Ovary (tissue), 9 donors: Measurements from ENCODE around the gene CCDC12. TPM values are rescaled to one million over a fixed set of nuclear protein-coding genes. Genes with fewer than 3 reads are reported as not detected.

Experiments
- DNase-seq, 5 donors: peaks; one replicate each; pipeline ENCODE4 v3.0.0-alpha.2; 2019 to 2020
- H3K27ac ChIP-seq, 2 donors: fragments of 200-600 bp; one replicate each; pipeline versions ENCODE4 v1.5.1 to v1.8.0; 2019 to 2022
- H3K27me3 ChIP-seq: fragments of 200-600 bp; one replicate; pipeline ENCODE4 v1.8.0; 2022
- H3K36me3 ChIP-seq: fragments of 200-600 bp; sonication (generic); one replicate; pipeline ENCODE4 v1.5.1; 2019
- H3K4me1 ChIP-seq: one replicate; pipeline ENCODE4 v1.8.1; 2013; ENCODE audit warnings: mild to moderate bottlenecking, moderate library complexity; ENCODE audit not compliant: insufficient read depth
- H3K4me3 ChIP-seq: fragments of 200-600 bp; sonication (generic); one replicate; pipeline ENCODE4 v1.5.1; 2017
- H3K9me3 ChIP-seq, 2 donors: fragments of 200-600 bp in 1 of 2; sonication (generic) in 1 of 2; one replicate each; pipeline versions ENCODE4 v1.5.1 to v1.8.1; 2013 to 2019; ENCODE audit warnings: mild to moderate bottlenecking in 1 of 2, moderate library complexity in 1 of 2
- CTCF ChIP-seq, 3 donors: fragments of 450-650 bp in 2 of 3; fragments of 200-600 bp in 1 of 3; IDR thresholded peaks; one replicate each; pipeline versions ENCODE4 v1.5.1 to v1.8.0; 2016 to 2022; ENCODE audit warnings: antibody characterized with exemption in 3 of 3, mild to moderate bottlenecking in 1 of 3
- EP300 ChIP-seq: sonication (generic); formaldehyde crosslinking; IDR thresholded peaks from one replicate; pipeline ENCODE4 v1.6.1; 2017; ENCODE audit warnings: antibody characterized with exemption
- POLR2A ChIP-seq: fragments of 450-650 bp; IDR thresholded peaks from one replicate; pipeline ENCODE4 v1.6.1; 2017; ENCODE audit warnings: antibody characterized with exemption, mild to moderate bottlenecking, moderate library complexity
- WGBS, 3 donors: extraction: QIAGEN DNeasy Blood & Tissue Kit in 1 of 3; methylation state at CpG; one replicate each; pipeline versions ENCODE4 v1.1.5 to v1.1.7; 2013 to 2017; 5-methylcytosine and 5-hydroxymethylcytosine counted together
- intact Hi-C, 4 donors: fragments of 100-400 bp; cut with DNase I; formaldehyde crosslinking; loops; one replicate each; pipeline versions ENCODE4 v1.11.0 to v1.15.1; 2022 to 2023
- polyA plus RNA-seq, 2 donors: library from polyadenylated mRNA; stranded (reverse); fragments of 200-250 nt in 1 of 2; fragments of 350-450 nt in 1 of 2; fragmentation: Illumina TruSeq in 1 of 2; extraction: RNeasy Lipid Tissue Mini Kit (QIAGEN cat#74804) in 1 of 2; gene quantifications; one replicate each; pipeline ENCODE4 v1.2.3, GENCODE V29; 2013 to 2014
- total RNA-seq, 7 donors: library from RNA; depleted of rRNA in 2 of 7; stranded (reverse); fragments of >200 nt in 2 of 7; fragmentation: NEBNext Ultra II Directional in 3 of 7; extraction: Animal tissue kit (Norgen Biotek cat#: 25700) in 3 of 7; gene quantifications; one replicate each; pipeline versions ENCODE4 v1.1.0 to v1.2.4, GENCODE V29; 2016 to 2023
- donor health status: DM: no; HTN: no; CAD: no; lungs with moderate emphysema.
- donor health status: DM: no; HTN: no; CAD: no.
- donor health status: Bipolar disorder and iron deficiency.
- donor health status: DM: yes; HTN: yes; CAD: no.
- donor health status: DM: no; HTN: no; CAD: no.
- donor health status: DM: yes; HTN: yes; CAD: no.

Gene CCDC12
- total and polyA plus RNA-seq, 9 donors = 32.2 to 66.7 (median 42.3) TPM

- DNase-seq = peak in 1 of 5 donors; percentile 31
Measured at GRCh38 chr3:46901591-46902187, 74.9 kb downstream of the CCDC12 start.

GRCh38 chr3:46901061-46901460 lies 75.5 kb downstream of the CCDC12 start:
- TF ChIP-seq CTCF (IDR thresholded peaks at IDR 0.05) = no peak
- TF ChIP-seq EP300 = no peak
- TF ChIP-seq POLR2A = no peak
- Histone ChIP-seq H3K4me3 (no peak overlapping the region), H3K27ac (no peak overlapping the region), H3K27me3 (no peaks in the 10 kb centered on the region), H3K9me3 (no peaks in the 10 kb centered on the region), H3K36me3 (no peaks in the 10 kb centered on the region), H3K4me1 (peaks cover 2% of the 10 kb centered on the region)
- intact Hi-C loops = loop anchor here in 1 of 4 donors (5.0 kb wide), 1 partner anchor 34 kb away; no protein-coding TSS in a partner anchor
- DNase-seq = peak in 1 of 5 donors; percentile 11
- 78 to 79% (median 79%) methylated on average over 3 of the region's 3 CpGs for WGBS, 3 donors

More at GRCh38 chr3:46901591-46902187, 74.9 kb downstream of the CCDC12 start:
- Histone ChIP-seq H3K27me3 (no peaks in the 10 kb centered on the region), H3K36me3 (no peaks in the 10 kb centered on the region), H3K4me3 (no peak overlapping the region), H3K27ac (no peak overlapping the region), H3K4me1 (peaks cover 2% of the 10 kb centered on the region), H3K9me3 (no peaks in the 10 kb centered on the region)
- TF ChIP-seq EP300 = no peak
- intact Hi-C loops = loop anchor here in 1 of 4 donors (5.0 kb wide), 1 partner anchor 34 kb away; no protein-coding TSS in a partner anchor
- 90 to 93% (median 93%) methylated on average over 17 of the region's 17 CpGs for WGBS, 3 donors

GRCh38 chr3:46900356-46900755 lies 76.2 kb downstream of the CCDC12 start:
- H3K27ac ChIP-seq = no peak overlapping the region
- DNase-seq = peak in 1 of 5 donors; percentile 23
- no peaks in the 10 kb centered on the region for H3K27me3 ChIP-seq
- 88 to 93% (median 93%) methylated on average over 6 of the region's 6 CpGs for WGBS, 3 donors
- TF ChIP-seq CTCF (IDR thresholded peaks at IDR 0.05) (no peak), POLR2A (no peak), EP300 (no peak)
- intact Hi-C loops = loop anchor here in 1 of 4 donors (5.0 kb wide), 1 partner anchor 33 kb away; no protein-coding TSS in a partner anchor
- peaks cover 2% of the 10 kb centered on the region for H3K4me1 ChIP-seq
- H3K36me3 ChIP-seq = no peaks in the 10 kb centered on the region
- no peak overlapping the region for H3K4me3 ChIP-seq
- no peaks in the 10 kb centered on the region for H3K9me3 ChIP-seq

- Histone ChIP-seq H3K4me1 (peaks cover 2% of the 10 kb centered on the region), H3K27ac (no peak overlapping the region), H3K9me3 (no peaks in the 10 kb centered on the region), H3K27me3 (no peaks in the 10 kb centered on the region), H3K4me3 (no peak overlapping the region), H3K36me3 (no peaks in the 10 kb centered on the region)
- DNase-seq = peak in 1 of 5 donors; percentile 37
- TF ChIP-seq POLR2A = no peak
- TF ChIP-seq EP300 = no peak
- TF ChIP-seq CTCF (IDR thresholded peaks at IDR 0.05) = no peak
- WGBS, 3 donors = 51 to 80% (median 71%) methylated on average over 5 of the region's 5 CpGs
- intact Hi-C loops = loop anchor here in 1 of 4 donors (5.0 kb wide), 1 partner anchor 33 kb away; no protein-coding TSS in a partner anchor
Measured at GRCh38 chr3:46900007-46900292, 76.6 kb downstream of the CCDC12 start.
